ENCODE data around the gene URB2. TPM values are rescaled to one million over a fixed set of nuclear protein-coding genes. Genes with fewer than 3 reads are reported as not detected.

URB2 gene
- total RNA-seq, 1 experiment from 2014 or later, result 35.4 TPM

Other genes with a start within 250 kb of the URB2 start
- 0.67 and 1.8 TPM in 2 replicates for gene ACTA1, start 192.2 kb upstream of the URB2 start, total RNA-seq (2014; rRNA removed; shearing (Covaris generic))
- 72.5 and 78.1 TPM in 2 replicates for gene NUP133, start 117.9 kb upstream of the URB2 start, total RNA-seq (2014; rRNA removed; shearing (Covaris generic))
- 18.0 and 19.8 TPM in 2 replicates for gene ABCB10, start 67.5 kb upstream of the URB2 start, total RNA-seq (2014; rRNA removed; shearing (Covaris generic))
- 32.8 and 34.6 TPM in 2 replicates for gene TAF5L, start 125 bp upstream of the URB2 start, total RNA-seq (2014; rRNA removed; shearing (Covaris generic))